Measurements from ENCODE around the gene OR11A1.

DNA sequence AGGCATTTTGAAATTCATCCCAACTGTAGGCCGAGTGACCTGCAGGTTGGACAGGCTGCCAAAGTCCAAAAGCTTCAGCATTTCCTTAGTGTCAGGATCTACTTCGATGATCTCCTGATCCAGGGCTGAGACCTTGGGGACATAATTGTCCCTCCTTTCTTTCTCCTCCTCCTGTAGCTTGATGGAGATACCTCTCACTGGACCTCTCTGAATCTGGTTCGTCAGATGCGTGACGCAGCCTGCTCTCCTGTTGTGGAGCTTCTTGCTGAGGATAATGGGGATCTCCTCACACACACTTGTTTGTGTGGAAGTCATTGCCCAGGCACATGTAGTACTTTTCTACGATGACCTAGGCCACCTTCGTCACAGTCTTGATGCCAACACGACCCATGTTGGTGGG lies 32.4 kb upstream of the OR11A1 start:
- TF ChIP-seq POLR2AphosphoS5 (IDR thresholded peaks at IDR 0.05; ENCODE audit: low read depth) (no peak), CTCF (IDR thresholded peaks at IDR 0.05; ENCODE audit: insufficient read depth, low read length) (no peak), SPI1 (IDR thresholded peaks at IDR 0.05; ENCODE audit: borderline replicate concordance, low read depth) (no peak), REST (IDR thresholded peaks at IDR 0.05; ENCODE audit: insufficient replicate concordance, low read depth) (no peak), GABPA (IDR thresholded peaks at IDR 0.05; ENCODE audit: low read depth) (no peak)

Measured in HL-60 (cell line).